HepG2 (cell line): ENCODE data around the gene EFHD2.

Experiments used
- BHLHE40 ChIP-seq: IDR thresholded peaks from 2 replicates; pipeline ENCODE4 v1.6.1; 2011; ENCODE audit warnings: low read length, improper control_type of control experiment
- HNF4A ChIP-seq: sonication (generic); formaldehyde crosslinking; IDR thresholded peaks from 2 replicates; pipeline ENCODE4 v1.4.0; 2020; ENCODE audit warnings: missing genetic modification reagents
- PATZ1 ChIP-seq: sonication (generic); formaldehyde crosslinking; IDR thresholded peaks from 2 replicates; pipeline ENCODE4 v1.4.0; 2020; ENCODE audit warnings: missing genetic modification reagents
- POLR2A ChIP-seq, 2 experiments: IDR thresholded peaks; 2 replicates each; pipeline ENCODE4 v1.6.1; 2011; ENCODE audit warnings: low read depth in 2 of 2, low read length in 2 of 2, mild to moderate bottlenecking in 1 of 2, moderate library complexity in 1 of 2; ENCODE audit not compliant: insufficient read depth in 1 of 2
- RFX1 ChIP-seq: fragments of 450-650 bp; IDR thresholded peaks from 2 replicates; pipeline ENCODE4 v1.6.1; 2017
- RNF2 ChIP-seq: fragments of 450-650 bp; conservative IDR thresholded peaks from 2 replicates; pipeline ENCODE4 v1.6.1; 2016; ENCODE audit warnings: low read depth
- ZGPAT ChIP-seq: IDR thresholded peaks from 2 replicates; pipeline ENCODE4 v1.6.1; 2016; ENCODE audit warnings: mild to moderate bottlenecking
- ZNF24 ChIP-seq: fragments of 450-650 bp; IDR thresholded peaks from 2 replicates; pipeline ENCODE4 v1.6.1; 2017; ENCODE audit warnings: antibody characterized with exemption, mild to moderate bottlenecking
- ZNF33A ChIP-seq: sonication (generic); formaldehyde crosslinking; IDR thresholded peaks from 2 replicates; pipeline ENCODE4 v1.5.1; 2020; ENCODE audit warnings: missing genetic modification reagents, mild to moderate bottlenecking, moderate library complexity, borderline replicate concordance
- TF ChIP-seq, protein P1 (sequence below): sonication (generic); formaldehyde crosslinking; IDR thresholded peaks from 2 replicates; pipeline ENCODE4 v1.5.0; 2020; ENCODE audit warnings: mild to moderate bottlenecking, missing genetic modification reagents

DNA sequence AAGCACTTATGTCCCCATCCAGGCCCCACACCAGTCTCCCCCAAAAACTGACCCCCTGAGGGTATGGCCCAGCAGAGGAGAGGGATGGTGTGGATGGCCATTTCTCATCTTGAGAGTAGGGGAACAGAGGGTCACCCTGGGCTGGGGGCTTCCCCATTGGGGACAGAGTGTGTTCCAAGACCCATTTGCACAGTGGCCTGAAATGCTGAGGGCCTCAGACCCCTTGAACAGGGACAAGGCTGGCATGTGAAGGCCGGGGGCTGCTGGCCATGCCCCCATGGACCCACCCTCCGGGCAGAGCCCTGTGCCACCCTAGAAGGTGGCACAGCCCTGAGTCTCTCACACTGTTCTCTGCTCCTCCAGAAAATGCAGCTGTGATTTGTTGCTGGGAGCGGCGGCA is 36.5 kb downstream of the EFHD2 start:
- no peak for TF ChIP-seq ZGPAT
- no peak for TF ChIP-seq BHLHE40
- TF ChIP-seq ZNF33A (CRISPR knock-in tag): no peak
- TF ChIP-seq RNF2: no peak
- TF ChIP-seq, protein P1, sequence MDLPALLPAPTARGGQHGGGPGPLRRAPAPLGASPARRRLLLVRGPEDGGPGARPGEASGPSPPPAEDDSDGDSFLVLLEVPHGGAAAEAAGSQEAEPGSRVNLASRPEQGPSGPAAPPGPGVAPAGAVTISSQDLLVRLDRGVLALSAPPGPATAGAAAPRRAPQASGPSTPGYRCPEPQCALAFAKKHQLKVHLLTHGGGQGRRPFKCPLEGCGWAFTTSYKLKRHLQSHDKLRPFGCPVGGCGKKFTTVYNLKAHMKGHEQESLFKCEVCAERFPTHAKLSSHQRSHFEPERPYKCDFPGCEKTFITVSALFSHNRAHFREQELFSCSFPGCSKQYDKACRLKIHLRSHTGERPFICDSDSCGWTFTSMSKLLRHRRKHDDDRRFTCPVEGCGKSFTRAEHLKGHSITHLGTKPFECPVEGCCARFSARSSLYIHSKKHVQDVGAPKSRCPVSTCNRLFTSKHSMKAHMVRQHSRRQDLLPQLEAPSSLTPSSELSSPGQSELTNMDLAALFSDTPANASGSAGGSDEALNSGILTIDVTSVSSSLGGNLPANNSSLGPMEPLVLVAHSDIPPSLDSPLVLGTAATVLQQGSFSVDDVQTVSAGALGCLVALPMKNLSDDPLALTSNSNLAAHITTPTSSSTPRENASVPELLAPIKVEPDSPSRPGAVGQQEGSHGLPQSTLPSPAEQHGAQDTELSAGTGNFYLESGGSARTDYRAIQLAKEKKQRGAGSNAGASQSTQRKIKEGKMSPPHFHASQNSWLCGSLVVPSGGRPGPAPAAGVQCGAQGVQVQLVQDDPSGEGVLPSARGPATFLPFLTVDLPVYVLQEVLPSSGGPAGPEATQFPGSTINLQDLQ (CRISPR knock-in tag): no peak
- no peak for TF ChIP-seq POLR2A (IDR thresholded peaks at IDR 0.05; ENCODE audit: insufficient read depth in 1 of 2, low read depth in 2 of 2, low read length in 2 of 2)
- TF ChIP-seq ZNF24: no peak
- TF ChIP-seq PATZ1: no peak
- TF ChIP-seq HNF4A (CRISPR knock-in tag): no peak
- no peak for TF ChIP-seq RFX1
